Measurements from ENCODE around the gene TMEM237.

Gene TMEM237

DNA sequence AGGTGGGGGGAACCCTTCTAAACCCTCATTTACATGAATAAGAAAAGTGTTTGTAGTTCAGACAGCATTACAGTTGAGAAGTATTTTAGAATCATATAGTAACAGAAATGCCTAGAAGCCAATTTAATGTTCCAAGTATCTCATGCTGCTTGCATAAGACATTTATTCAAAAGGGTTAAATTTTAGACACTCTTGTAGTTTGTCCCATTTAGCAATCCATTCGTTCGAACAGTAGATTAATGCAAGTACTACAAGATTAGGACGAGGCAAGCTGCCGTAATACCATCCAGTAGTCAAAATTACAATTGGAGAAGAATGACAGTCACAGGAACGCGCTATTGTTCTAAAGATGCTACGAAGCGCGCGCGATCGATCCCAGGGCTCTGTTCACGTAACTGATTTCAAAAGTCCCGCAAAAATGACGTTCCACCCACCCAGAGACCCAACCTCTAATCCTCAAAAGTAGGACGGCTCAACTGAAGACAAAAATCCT lies 1.2 kb downstream of the TMEM237 start:
- DNase-seq (ENCODE audit: low read depth) = no peak

DNA sequence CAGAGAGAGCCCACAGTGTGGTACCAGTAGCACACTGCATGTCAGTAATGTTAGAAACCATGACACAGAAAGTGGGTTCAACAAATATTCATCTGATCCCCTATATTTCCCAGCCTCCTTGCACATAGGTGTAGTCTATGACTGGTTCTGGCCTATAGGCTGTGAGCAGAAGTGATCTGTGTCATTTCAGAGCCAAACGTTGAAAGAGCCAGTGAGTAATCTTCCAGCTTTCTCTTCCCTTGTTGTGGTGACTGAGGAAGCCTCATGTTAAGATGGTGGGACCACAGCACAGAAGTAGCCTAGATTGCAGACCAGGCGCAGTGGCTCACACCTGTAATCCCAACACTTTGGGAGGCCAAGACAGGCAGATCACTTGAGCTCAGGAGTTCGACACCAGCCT lies 4.1 kb downstream of the TMEM237 start:
- DNase-seq (ENCODE audit: low read depth) = no peak

DNA sequence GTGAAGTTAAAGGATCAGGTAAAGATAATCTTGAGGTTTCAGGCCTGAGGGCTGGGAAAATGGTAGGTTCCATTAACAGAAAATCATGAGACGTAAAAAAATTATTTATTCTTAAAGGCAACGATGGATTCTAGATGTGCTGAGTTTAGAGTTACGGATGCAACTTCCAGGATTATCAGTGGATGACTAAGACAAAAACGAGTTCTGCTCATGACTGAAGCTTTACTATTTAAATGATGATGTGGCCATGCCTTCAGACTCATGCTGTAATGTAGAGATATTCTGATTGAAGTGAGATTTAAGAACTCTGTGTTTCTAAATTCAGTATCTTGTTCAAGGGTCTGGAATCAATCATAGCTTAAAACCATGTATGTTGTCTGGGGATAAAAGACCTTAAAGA lies 5.0 kb downstream of the TMEM237 start:
- no peak for DNase-seq (ENCODE audit: low read depth)

DNA sequence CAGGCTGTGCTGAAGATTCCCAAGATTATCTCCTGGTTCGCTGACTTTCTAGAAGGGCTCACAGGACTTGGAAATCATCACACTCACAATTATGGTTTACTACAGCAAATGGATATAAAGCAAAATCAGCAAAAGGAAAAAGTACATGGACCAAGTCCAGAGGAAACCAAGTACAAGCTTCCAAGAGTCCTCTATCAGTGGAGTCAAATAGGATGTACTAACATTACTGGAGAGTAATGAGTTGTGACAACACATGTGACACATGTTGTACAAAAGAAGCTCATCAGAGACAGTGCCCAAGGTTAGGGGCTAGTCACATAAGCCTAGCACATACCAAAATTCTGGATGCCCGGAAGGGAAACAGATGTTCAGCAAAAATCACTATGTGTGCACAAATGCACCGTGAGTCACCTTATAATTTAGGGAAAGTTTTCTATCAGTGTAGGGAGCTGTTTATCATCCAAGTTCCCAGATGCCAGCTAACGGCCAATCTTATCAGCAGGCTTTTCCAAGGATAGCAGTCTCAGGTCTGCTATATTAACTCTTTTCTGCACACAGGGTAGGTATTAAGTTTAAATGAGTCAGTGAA lies 9.5 kb downstream of the TMEM237 start:
- DNase-seq (ENCODE audit: low read depth) = no peak

DNA sequence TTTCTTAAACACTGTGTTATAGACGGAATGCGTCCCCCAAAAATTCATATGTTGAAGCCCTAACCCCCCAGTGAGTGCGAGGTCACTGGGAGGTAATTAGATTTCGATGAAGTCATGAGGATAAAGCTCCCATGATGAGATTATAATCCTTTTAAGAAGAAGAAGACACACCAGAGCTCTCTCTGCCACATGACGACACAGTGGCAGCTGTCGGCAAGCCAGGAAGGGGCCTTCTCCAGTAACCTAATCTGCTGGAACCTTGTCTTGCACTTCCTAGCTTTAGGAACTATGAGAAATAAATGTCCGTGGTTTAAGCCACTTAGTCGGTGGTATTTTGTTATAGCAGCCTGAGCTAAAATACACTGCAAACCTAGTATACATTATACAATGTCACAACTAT lies 12.3 kb downstream of the TMEM237 start:
- no peak for DNase-seq (ENCODE audit: low read depth)

DNA sequence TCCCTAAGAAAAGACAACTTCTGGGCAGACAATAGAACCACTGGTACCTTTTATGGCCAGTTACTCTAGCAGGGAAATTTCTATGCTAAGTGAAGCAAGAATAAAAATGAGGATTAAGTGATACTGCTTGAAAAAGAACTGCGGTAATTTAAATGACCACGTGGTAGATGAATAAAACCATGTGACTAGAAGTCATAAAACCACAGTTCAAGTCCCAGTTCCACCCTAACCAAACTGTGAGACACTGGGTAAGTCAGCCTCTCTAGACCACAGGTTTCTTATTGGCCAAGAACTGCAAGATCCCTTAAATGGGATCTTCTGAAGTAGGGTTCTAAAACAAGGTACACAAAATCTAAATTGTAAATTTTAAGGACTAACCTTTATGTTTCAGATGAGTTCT lies 12.7 kb downstream of the TMEM237 start:
- no peak for DNase-seq (ENCODE audit: low read depth)

DNA sequence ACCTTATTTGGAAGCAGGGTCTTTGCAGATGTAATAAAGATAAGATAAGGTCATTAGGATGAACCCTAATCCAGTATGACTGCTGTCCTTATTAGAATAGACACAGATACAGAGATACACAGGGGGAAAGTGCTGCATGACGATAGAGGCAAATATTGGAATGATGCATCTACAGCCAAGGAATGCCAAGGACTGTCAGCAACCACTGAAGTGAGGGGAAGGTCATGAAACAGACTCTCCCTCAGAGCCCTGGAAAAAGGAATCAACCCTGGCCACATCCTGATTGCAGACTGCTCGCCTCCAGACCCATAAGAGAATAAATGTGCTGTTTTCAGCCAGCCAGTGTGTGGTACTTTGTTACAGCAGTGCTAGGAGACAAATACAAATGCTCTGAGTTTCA lies 14.8 kb downstream of the TMEM237 start:
- DNase-seq (ENCODE audit: low read depth) = no peak

DNA sequence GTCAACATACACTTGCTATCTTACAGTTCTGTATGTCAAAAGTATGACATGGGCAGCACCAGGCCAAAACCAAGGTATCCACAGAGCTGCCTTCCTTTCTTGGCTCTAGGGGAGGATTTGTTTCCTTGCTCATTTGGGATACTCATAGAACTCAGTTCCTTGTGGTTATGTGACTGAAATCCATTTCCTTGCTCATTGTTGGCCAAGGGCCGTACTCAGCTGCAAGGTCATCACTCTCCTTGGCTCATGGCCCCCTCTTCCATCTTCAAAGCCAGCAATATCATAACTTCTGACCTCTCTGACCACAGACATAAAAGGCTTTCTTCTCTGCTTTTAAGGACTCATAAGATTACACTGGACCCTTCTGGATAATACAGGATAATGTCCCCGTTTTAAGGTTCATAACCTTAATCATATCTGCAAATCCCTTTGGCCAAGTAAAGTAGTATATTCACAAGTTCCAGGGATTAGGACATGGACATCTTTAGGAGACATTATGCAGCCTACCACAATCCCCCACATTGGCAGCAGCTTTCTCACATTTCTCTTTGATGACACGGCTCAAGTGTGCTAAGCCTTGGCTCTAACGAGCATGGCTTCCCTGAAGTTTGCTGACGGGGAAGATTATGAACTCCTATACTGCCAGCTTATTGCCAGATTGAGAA lies 20.9 kb downstream of the TMEM237 start:
- no peak for DNase-seq (ENCODE audit: low read depth)

DNA sequence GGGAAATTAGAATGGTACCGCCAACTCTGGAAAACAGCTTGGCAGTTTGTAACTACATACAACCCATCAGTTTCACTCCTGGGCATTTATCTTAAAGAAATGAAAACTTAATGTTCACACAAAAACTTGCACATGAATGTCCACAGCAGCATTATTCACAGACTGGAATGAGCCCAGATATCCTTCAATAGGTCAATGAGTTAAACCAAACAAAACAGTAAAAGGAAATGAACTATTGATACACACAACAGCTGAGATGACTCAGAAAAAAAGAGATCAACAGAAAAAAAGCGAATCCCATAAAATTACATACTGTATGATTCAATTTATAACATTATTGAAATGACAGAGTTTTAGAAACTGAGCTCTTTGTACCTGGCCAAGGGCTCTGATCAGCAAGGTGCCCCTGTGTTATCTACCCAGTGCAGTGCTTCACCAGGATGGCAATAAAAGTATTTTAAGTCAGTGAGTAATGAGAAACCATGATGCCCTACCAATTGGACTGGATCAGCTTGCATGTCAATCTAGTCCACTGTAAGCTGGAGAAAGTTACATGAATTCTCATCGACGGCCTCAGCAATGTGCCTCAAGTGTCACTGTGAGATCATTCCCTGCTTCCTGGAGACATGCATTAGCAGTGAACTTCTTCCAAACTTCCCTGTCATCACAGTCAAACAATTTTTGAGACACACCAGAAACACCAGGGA lies 21.9 kb downstream of the TMEM237 start:
- DNase-seq (ENCODE audit: low read depth) = no peak

DNA sequence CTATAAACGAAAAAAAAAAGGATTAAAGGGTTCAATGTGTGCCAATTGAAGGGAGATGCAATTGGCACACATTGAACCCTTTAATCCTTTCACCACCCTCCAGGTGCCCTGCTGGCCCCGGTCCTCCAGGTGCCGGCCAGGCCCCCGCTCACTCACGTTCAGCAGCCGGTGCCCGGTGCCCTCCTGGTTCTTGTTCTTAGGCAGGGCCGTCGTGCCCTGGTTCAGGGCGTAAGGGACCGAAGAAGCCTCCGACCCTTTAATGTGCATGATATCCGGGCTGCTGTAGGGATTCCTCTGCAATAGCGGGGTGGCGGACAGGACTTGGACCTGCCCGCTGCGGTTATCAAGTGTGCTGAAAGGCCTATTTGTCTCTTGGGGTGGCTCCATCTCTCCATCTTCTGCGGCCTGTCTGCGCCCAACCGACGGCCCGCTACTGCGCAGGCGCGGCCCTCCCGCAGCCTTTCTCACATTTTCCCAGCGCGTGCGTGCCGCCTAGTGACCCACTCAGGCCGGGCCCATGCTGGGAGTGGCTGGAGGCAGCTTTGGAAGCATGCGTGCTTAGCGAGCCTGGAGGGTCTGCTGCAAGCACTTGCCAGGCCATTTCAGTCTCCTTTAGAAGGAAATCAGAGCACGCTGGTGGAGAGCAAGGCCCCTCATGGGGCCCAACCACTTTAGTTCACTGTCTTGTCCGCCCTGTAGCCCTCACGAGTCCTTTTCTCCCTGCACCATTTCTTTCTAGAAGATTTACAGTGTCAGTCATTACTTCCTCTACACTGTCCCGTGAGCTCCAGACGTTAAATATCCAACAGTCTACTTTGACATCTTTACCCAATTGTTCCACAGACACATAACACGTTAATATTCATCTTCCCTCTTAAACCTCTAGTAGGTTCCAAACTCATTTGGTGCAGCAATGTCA lies 24.3 kb downstream of the TMEM237 start:
- DNase-seq (ENCODE audit: low read depth) = no peak

DNA sequence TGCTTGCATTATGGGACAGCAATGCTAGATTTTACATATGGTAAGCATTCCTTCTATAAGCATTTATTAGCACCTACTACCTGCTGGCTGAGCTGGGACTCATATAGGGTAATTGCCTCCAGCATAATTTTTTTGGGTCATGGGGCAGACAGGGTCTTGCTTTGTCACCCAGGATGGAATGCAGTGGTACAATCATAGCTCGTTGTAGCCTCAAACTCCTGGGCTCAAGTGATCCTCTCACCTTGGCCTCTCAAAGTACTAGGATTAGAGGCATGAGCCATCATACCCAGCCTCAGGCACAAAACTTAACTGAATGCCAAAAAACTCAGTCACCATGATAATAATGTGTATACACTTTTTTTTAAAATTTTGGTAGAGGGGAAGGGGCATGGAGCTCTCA lies 35.3 kb downstream of the TMEM237 start:
- no peak for DNase-seq (ENCODE audit: low read depth)

DNA sequence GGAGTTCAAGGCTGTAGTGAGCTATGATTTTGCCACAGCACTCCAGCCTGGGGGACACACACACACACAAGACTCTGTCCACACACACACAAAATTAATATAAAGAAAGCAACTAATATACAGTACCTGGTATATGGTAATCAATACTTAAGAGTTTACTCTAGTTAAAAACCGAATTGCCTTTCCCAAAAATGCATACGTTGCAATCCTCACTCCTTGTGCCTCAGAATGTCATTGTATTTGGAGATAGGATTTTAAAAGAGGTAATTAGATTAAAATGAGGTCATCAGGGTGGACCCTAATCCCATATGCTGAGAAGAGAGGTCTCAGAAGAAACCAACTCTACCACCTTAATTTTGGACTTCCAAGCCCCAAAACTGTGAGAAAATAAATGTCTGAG lies 35.7 kb downstream of the TMEM237 start:
- DNase-seq (ENCODE audit: low read depth) = no peak

DNA sequence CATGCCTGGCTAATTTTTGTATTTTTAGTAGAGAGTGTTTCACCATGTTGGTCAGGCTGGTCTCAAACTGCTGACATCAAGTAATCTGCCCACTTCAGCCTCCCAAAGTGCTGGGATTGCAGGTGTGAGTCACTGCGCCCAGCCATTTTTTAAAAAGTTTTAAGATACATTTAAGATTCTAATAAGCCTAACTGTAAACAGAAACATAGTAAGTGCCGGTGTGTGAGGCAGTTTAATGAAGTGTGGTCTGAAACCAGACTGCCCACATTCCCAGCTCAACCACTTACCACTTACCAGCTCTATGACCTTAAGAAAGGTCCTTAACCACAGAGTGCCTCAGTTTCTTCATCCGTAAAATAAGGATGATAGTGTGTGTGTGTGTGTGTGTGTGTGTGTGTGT lies 42.4 kb downstream of the TMEM237 start:
- no peak for DNase-seq (ENCODE audit: low read depth)

DNA sequence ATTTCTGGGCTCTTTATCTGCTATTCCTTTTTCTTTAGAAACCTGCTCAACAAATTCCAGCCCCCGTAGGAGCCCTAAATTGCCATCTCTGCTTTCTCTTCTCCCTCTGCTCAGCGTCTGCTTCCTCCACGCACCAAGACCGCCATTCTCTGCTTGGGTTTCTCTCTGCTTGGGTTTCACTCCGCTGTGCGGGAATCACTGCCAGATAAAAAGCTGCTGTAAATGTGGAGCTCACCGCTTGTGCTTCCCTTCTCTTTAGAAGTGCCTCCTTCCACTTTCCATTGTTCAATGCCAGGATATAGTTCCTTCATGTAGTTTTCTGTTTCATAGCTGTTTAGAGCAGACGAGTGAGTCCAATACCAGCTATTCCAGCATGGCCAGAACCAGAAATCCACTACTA lies 45.9 kb downstream of the TMEM237 start:
- DNase-seq (ENCODE audit: low read depth) = no peak

DNA sequence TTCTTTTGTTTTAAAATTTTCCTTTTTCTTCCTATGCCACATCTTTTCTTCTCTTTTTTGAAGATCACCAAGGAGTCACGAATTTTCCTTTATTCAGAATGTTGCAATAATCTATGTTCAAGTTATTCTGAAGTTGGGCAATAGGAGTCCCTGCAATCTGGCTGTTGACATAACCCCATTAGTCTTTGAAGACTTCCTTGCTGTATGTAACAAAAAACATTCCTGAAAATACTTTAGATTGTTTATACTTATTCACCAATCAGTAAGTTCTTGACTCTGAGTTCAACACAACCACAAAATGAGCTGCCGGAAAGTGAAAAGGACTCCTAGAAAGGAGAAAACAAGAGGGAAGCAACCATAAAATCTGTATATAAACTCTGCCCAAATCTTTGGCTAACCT lies 62.8 kb downstream of the TMEM237 start:
- DNase-seq (ENCODE audit: low read depth) = peak; percentile 57

DNA sequence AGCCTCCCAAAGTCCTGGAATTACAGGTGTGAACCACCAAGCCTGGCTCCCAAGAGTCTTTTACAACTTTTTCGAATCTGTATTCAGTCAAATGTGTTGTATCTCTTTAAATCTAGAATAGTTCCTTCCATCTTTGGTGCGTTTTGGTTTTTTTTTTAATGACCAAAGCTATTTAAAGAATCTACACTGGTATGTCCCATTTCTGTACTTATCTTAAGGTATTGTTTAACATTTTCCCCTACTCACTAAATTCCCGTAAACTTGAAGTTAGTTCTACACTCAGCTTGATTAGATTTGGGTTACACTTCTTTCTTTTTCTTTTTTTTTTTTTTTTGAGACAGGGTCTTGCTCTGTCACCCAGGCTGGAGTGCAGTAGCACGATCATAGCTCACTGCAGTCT lies 63.8 kb downstream of the TMEM237 start:
- DNase-seq (ENCODE audit: low read depth) = no peak

DNA sequence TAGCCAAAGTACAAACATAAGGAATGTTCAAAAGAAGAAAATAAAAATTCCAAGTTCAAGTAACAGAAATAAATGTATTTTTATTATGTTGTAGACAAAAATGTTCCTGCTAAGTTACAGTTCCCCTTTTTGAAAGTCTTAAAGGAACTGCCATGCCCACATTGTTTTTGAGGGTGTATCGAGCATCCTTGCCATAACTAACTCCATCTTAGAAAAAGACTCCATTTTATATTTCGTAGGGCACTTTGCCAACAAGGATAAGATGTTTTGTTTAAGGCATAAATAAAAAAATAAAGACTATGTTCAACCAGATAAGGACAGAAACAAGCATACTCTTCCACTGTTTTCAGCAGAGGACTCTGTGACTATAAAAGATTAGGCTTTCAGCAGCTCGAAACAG lies 67.3 kb downstream of the TMEM237 start:
- no peak for DNase-seq (ENCODE audit: low read depth)

DNA sequence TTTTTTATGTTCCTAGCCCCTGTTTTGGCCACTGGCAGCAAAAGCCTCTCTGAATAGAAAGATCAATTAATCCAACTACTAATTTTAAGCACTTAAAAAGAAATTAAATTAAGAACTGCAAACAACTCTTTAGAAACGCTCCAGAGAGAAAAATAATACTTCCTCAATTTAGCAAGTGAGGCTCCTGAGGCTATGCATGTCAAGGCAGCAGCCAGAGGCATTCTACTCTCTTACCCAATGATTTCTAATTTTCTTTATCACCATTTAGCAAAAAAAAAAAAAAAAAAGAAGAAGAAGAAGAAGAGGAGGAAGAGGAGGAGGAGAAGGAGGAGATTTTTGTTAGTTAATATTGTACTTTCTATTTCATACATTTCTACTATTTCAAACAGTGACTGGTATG lies 68.5 kb downstream of the TMEM237 start:
- no peak for DNase-seq (ENCODE audit: low read depth)

DNA sequence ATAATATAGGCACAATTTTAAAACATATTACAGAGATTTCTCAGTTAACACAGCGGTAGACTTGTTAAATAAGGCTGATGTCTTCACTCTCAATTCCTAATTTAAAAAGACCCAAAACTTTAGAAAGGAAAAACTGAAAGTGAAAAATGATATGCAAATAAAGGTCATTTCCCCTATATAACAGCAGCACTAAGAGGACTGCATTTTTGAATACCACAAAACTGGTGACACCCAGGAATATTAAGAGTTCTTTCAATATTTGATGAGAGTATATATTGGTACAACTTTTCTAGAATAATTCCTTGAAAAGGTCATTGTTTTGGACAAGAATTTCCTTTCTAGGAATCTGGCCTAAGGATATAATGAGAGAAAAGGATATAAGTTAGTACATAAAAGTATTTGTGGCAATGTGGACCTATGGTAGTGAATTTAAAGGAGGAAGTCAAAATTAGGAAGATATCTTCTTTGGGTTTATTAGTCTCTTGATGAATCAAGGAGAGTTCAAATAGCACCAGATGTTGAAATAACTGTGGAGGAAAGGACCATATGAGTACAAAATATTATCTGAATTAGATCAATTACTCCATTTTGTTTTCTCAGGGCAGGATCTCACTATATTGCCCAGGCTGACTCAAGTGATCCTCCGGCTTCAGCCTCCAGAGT lies 70.3 kb downstream of the TMEM237 start:
- no peak for DNase-seq (ENCODE audit: low read depth)
